ENCODE measurements around the gene CCDC88B. TPM values are rescaled to one million over a fixed set of nuclear protein-coding genes. Genes with fewer than 3 reads are reported as not detected.

Gene CCDC88B
- total and polyA plus RNA-seq, 8 donors, result 4.7 to 35.7 (median 6.6) TPM

DNA sequence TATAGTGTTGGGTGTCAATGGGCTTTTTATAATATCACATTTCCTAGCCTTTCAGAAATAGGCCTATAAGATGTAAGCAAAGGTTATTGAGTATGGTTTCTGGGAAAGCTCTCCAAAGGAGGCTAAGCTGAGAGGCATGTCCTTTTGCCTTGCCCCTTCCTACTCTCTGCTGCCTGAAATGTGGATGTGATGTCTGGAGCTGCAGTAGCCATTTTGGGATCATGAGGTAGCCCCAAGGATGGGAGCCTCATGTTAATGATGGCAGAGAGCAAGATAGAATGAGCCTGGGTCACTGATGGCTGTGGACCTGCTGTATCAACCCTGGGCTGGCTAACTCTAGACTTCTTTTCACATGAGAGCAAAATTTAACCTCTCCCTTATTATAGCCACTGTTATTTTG, 47.9 kb downstream of the CCDC88B start:
- Histone ChIP-seq H3K36me3 (no peaks in the 10 kb centered on the region), H3K27ac (no peak overlapping the region), H3K4me1 (peaks cover 0 to 33% of the 10 kb centered on the region in 2 donors), H3K9me3 (no peaks in the 10 kb centered on the region), H3K4me3 (no peak overlapping the region), H3K27me3 (peaks cover 0 to 6% of the 10 kb centered on the region in 2 donors)
- intact Hi-C loops (cut with DNase I), result no loop called here
- TF ChIP-seq CTCF (IDR thresholded peaks at IDR 0.05), result no peak
- DNase-seq (no peak), ATAC-seq (no peak)

DNA sequence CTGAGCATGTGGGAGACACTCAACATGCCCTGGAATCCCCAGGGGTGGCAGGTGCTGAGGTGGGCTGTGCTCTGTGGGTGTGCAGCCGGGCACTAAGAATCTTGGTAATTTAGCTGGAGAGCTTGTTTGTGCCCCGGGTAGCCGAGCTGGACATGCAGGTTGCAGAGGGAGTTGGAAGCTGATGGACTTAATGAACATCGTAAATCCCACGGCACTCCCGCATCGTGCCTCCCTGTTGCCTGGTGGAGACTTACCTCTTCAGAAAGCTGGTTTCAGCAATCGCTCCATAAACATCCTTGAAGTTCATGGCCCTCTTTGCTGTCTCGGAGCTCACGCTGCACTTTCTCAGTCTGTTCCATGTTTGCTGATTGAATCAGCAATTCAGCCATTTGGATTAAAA, 48.9 kb downstream of the CCDC88B start:
- Histone ChIP-seq H3K4me1 (peaks cover 0 to 33% of the 10 kb centered on the region in 2 donors), H3K36me3 (no peaks in the 10 kb centered on the region), H3K27me3 (no peaks in the 10 kb centered on the region), H3K9me3 (no peaks in the 10 kb centered on the region), H3K4me3 (no peak overlapping the region), H3K27ac (no peak overlapping the region)
- intact Hi-C loops (cut with DNase I), result no loop called here
- ATAC-seq (no peak), DNase-seq (no peak)
- no peak for TF ChIP-seq CTCF (IDR thresholded peaks at IDR 0.05)

DNA sequence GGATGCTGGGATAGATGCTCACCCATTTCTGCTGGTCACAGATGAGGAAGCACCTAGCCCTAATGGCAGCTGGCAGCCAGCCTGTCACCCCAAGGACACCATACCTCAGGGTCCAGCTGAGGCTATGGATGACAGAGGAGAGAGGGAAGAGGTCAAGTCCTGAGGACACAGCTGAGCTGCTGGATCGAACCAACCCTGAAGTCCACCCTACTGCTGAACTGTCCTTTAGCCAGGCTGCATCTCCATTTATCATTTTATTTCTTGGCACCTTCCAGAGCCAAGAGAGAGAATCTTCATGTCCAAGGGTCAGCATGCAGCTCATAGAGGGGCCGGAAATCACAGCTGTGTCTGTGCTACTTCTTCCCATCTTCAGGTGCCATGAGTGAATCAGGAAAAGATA, 49.8 kb downstream of the CCDC88B start:
- no peaks in the 10 kb centered on the region for H3K9me3 ChIP-seq
- intact Hi-C loops (cut with DNase I), result no loop called here
- TF ChIP-seq CTCF (IDR thresholded peaks at IDR 0.05), result no peak
- H3K27me3 ChIP-seq, result no peaks in the 10 kb centered on the region
- H3K4me3 ChIP-seq, result no peak overlapping the region
- H3K4me1 ChIP-seq, result peaks cover 0 to 32% of the 10 kb centered on the region in 2 donors
- DNase-seq, result no peak
- no peak for ATAC-seq
- no peaks in the 10 kb centered on the region for H3K36me3 ChIP-seq
- H3K27ac ChIP-seq, result no peak overlapping the region

- Histone ChIP-seq H3K9me3 (no peaks in the 10 kb centered on the region), H3K27ac (no peak overlapping the region), H3K27me3 (no peaks in the 10 kb centered on the region), H3K4me3 (no peak overlapping the region), H3K4me1 (peaks cover 0 to 32% of the 10 kb centered on the region in 2 donors), H3K36me3 (no peaks in the 10 kb centered on the region)
- ATAC-seq (no peak), DNase-seq (no peak)
- TF ChIP-seq CTCF (IDR thresholded peaks at IDR 0.05), result no peak
- intact Hi-C loops (cut with DNase I), result no loop called here
Observed at GRCh38 chr11:64390558-64390957, 50.6 kb downstream of the CCDC88B start.

DNA sequence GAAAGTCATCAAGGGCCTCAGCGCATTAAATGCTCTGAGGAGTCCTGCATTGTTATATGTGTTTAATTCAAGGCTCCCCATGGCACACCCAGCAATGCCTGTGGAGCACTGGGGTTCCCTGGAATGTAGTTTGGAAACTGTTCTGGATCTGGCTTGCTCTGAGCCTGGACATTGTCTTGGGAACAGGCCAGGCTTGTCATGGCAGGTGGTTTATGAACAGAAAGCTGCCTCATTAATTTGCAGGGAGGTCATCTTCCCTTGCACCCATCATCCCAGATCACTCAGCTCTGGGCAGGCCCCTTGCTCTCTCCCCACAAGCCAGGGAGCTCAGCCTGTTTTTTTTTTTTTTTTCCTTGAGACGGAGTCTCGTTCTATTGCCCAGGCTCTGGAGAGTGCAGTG, 51.8 kb downstream of the CCDC88B start:
- peaks cover 5 to 32% of the 10 kb centered on the region in 2 donors for H3K4me1 ChIP-seq
- intact Hi-C loops (cut with DNase I), result no loop called here
- H3K9me3 ChIP-seq, result no peaks in the 10 kb centered on the region
- H3K27ac ChIP-seq, result no peak overlapping the region
- ATAC-seq (no peak), DNase-seq (no peak)
- no peak for TF ChIP-seq CTCF (IDR thresholded peaks at IDR 0.05)
- no peak overlapping the region for H3K4me3 ChIP-seq
- no peaks in the 10 kb centered on the region for H3K36me3 ChIP-seq
- peaks cover 0 to 8% of the 10 kb centered on the region in 2 donors for H3K27me3 ChIP-seq

All from left lung (tissue), 10 donors.